Activated CD8-positive, alpha-beta memory T cell treated with anti-CD3 and anti-CD28 coated beads, Interleukin-2, amount 50 U/mL, for 24 hours (primary cell): Measurements from ENCODE around the gene SYTL2.
"Not testable (repeated sequence)": the region's sequence is repeated elsewhere in the genome, so short reads cannot be mapped to it uniquely, and the experiment has no call there.

Experiments
- DNase-seq: peaks from one replicate; pipeline ENCODE4 v3.0.0-alpha.2; 2020; ENCODE audit errors: extremely low read depth

SYTL2 gene

GRCh38 chr11:85810871-85811611, at the start of gene SYTL2:
SYTL2 (minus strand) TSS chr11:85811141; CDS start chr11:85757725, 53,416 bp downstream.
- peak; percentile 28 for DNase-seq

- DNase-seq: not testable (repeated sequence)
Measured at GRCh38 chr11:85859541-85859940, 48.6 kb upstream of the SYTL2 start.

GRCh38 chr11:85857098-85857497, 46.2 kb upstream of the SYTL2 start:
- no peak for DNase-seq

GRCh38 chr11:85855341-85855656, 44.4 kb upstream of the SYTL2 start, which contains the start of gene CCDC83:
CCDC83 (plus strand) TSS chr11:85855383; CDS start chr11:85865124, 9,741 bp downstream.
- no peak for DNase-seq

- DNase-seq: peak; percentile 65
Measured at GRCh38 chr11:85854557-85855340, 43.8 kb upstream of the SYTL2 start.

- DNase-seq: no peak
Measured at GRCh38 chr11:85854212-85854556, 43.2 kb upstream of the SYTL2 start.

GRCh38 chr11:85853541-85853940, 42.6 kb upstream of the SYTL2 start:
- not testable (repeated sequence) for DNase-seq

- not testable (repeated sequence) for DNase-seq
Measured at GRCh38 chr11:85852754-85853153, 41.8 kb upstream of the SYTL2 start.

- DNase-seq: no peak
Measured at GRCh38 chr11:85848556-85848955, 37.6 kb upstream of the SYTL2 start.

- no peak for DNase-seq
Measured at GRCh38 chr11:85848006-85848405, 37.1 kb upstream of the SYTL2 start.

- DNase-seq: no peak
Measured at GRCh38 chr11:85847436-85847835, 36.5 kb upstream of the SYTL2 start.

- DNase-seq: no peak
Measured at GRCh38 chr11:85845124-85845631, 34.2 kb upstream of the SYTL2 start.

GRCh38 chr11:85844439-85845123, 33.6 kb upstream of the SYTL2 start:
- no peak for DNase-seq

GRCh38 chr11:85843929-85844328, 33.0 kb upstream of the SYTL2 start:
- no peak for DNase-seq

GRCh38 chr11:85840932-85841331, 30.0 kb upstream of the SYTL2 start:
- DNase-seq: not testable (repeated sequence)

- DNase-seq: no peak
Measured at GRCh38 chr11:85835729-85836128, 24.8 kb upstream of the SYTL2 start.

GRCh38 chr11:85835263-85835662, 24.3 kb upstream of the SYTL2 start:
- no peak for DNase-seq

- no peak for DNase-seq
Measured at GRCh38 chr11:85831050-85831449, 20.1 kb upstream of the SYTL2 start.

GRCh38 chr11:85829172-85829571, 18.2 kb upstream of the SYTL2 start:
- DNase-seq: no peak

GRCh38 chr11:85828640-85828978, 17.7 kb upstream of the SYTL2 start:
- DNase-seq: no peak

GRCh38 chr11:85827748-85828639, 17.1 kb upstream of the SYTL2 start:
- no peak for DNase-seq
